Glutamatergic neuron (in vitro differentiated cells): ENCODE results near the gene VAV2. TPM values are rescaled to one million over a fixed set of nuclear protein-coding genes. Genes with fewer than 3 reads are reported as not detected.

Experiments
- DNase-seq: peaks from one replicate; pipeline ENCODE4 v3.0.0; 2022
- H3K27ac Mint-ChIP-seq: one replicate; pipeline ENCODE4 v1.8.0; 2020; ENCODE audit warnings: mild to moderate bottlenecking, mixed read lengths, inconsistent platforms; ENCODE audit not compliant: unreplicated experiment
- H3K27me3 Mint-ChIP-seq: one replicate; pipeline ENCODE4 v1.8.0; 2020; ENCODE audit warnings: mild to moderate bottlenecking, moderate library complexity, mixed read lengths, inconsistent platforms; ENCODE audit not compliant: unreplicated experiment
- H3K36me3 Mint-ChIP-seq: one replicate; pipeline ENCODE4 v1.8.0; 2020; ENCODE audit warnings: mild to moderate bottlenecking, mixed read lengths, inconsistent platforms; ENCODE audit not compliant: unreplicated experiment
- H3K4me1 Mint-ChIP-seq: one replicate; pipeline ENCODE4 v1.8.0; 2020; ENCODE audit warnings: mild to moderate bottlenecking, low read depth, mixed read lengths, inconsistent platforms; ENCODE audit not compliant: unreplicated experiment
- H3K4me3 Mint-ChIP-seq: one replicate; pipeline ENCODE4 v1.8.0; 2020; ENCODE audit warnings: mild to moderate bottlenecking, mixed read lengths, inconsistent platforms; ENCODE audit not compliant: unreplicated experiment
- H3K9me3 Mint-ChIP-seq: one replicate; pipeline ENCODE4 v1.8.0; 2020; ENCODE audit warnings: mild to moderate bottlenecking, moderate library complexity, mixed read lengths, inconsistent platforms; ENCODE audit not compliant: unreplicated experiment
- total RNA-seq: library from RNA; stranded (reverse); fragmentation: NEBNext Ultra II Directional; extraction: Animal tissue kit (Norgen Biotek cat#: 25700); gene quantifications from one replicate; pipeline ENCODE4 v1.2.1, GENCODE V29; 2021; ENCODE audit not compliant: unreplicated experiment
- TF ChIP-seq, protein P1 (sequence below): fragments of 200-600 bp; sonication (generic); IDR thresholded peaks from one replicate; pipeline ENCODE4 v1.5.0; 2021; ENCODE audit not compliant: partially characterized antibody, unreplicated experiment

VAV2 gene
- total RNA-seq, 1 donor from 2014 or later, result 270 TPM

GRCh38 chr9:133933426-133934026, 58.6 kb downstream of the VAV2 start:
- Mint-ChIP-seq H3K27me3 (peaks cover 32% of the 10 kb centered on the region), H3K4me3 (peak overlapping the region; percentile 53), H3K36me3 (peaks cover 5% of the 10 kb centered on the region), H3K4me1 (peaks cover 60% of the 10 kb centered on the region), H3K27ac (peak overlapping the region; percentile 74), H3K9me3 (peaks cover 37% of the 10 kb centered on the region)
- DNase-seq, result no peak
- TF ChIP-seq, protein P1, sequence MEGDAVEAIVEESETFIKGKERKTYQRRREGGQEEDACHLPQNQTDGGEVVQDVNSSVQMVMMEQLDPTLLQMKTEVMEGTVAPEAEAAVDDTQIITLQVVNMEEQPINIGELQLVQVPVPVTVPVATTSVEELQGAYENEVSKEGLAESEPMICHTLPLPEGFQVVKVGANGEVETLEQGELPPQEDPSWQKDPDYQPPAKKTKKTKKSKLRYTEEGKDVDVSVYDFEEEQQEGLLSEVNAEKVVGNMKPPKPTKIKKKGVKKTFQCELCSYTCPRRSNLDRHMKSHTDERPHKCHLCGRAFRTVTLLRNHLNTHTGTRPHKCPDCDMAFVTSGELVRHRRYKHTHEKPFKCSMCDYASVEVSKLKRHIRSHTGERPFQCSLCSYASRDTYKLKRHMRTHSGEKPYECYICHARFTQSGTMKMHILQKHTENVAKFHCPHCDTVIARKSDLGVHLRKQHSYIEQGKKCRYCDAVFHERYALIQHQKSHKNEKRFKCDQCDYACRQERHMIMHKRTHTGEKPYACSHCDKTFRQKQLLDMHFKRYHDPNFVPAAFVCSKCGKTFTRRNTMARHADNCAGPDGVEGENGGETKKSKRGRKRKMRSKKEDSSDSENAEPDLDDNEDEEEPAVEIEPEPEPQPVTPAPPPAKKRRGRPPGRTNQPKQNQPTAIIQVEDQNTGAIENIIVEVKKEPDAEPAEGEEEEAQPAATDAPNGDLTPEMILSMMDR, result no peak

- H3K4me3 Mint-ChIP-seq, result no peak overlapping the region
Measured at GRCh38 chr9:133932633-133933032, 59.5 kb downstream of the VAV2 start.

GRCh38 chr9:133932181-133932580, 59.9 kb downstream of the VAV2 start:
- no peak overlapping the region for H3K4me3 Mint-ChIP-seq
- TF ChIP-seq, protein P1, result no peak
- H3K9me3 Mint-ChIP-seq, result peaks cover 45% of the 10 kb centered on the region
- peaks cover 40% of the 10 kb centered on the region for H3K27me3 Mint-ChIP-seq
- H3K27ac Mint-ChIP-seq, result peak overlapping the region; percentile 17
- DNase-seq, result no peak
- H3K36me3 Mint-ChIP-seq, result peaks cover 10% of the 10 kb centered on the region
- peaks cover 69% of the 10 kb centered on the region for H3K4me1 Mint-ChIP-seq

More at GRCh38 chr9:133932633-133933032, 59.5 kb downstream of the VAV2 start:
- peaks cover 66% of the 10 kb centered on the region for H3K4me1 Mint-ChIP-seq
- peaks cover 10% of the 10 kb centered on the region for H3K36me3 Mint-ChIP-seq
- peaks cover 43% of the 10 kb centered on the region for H3K9me3 Mint-ChIP-seq
- no peak overlapping the region for H3K27ac Mint-ChIP-seq
- no peak for DNase-seq
- TF ChIP-seq, protein P1, result no peak
- H3K27me3 Mint-ChIP-seq, result peaks cover 38% of the 10 kb centered on the region

- Mint-ChIP-seq H3K27me3 (peaks cover 43% of the 10 kb centered on the region), H3K36me3 (peaks cover 10% of the 10 kb centered on the region), H3K4me1 (peaks cover 75% of the 10 kb centered on the region), H3K27ac (peak overlapping the region; percentile 87), H3K4me3 (peak overlapping the region; percentile 52), H3K9me3 (peaks cover 50% of the 10 kb centered on the region)
- TF ChIP-seq, protein P1, result no peak
- no peak for DNase-seq
Measured at GRCh38 chr9:133930682-133931485, 61.2 kb downstream of the VAV2 start.
